ENCODE results near the gene FOXP1.

Gene FOXP1

DNA sequence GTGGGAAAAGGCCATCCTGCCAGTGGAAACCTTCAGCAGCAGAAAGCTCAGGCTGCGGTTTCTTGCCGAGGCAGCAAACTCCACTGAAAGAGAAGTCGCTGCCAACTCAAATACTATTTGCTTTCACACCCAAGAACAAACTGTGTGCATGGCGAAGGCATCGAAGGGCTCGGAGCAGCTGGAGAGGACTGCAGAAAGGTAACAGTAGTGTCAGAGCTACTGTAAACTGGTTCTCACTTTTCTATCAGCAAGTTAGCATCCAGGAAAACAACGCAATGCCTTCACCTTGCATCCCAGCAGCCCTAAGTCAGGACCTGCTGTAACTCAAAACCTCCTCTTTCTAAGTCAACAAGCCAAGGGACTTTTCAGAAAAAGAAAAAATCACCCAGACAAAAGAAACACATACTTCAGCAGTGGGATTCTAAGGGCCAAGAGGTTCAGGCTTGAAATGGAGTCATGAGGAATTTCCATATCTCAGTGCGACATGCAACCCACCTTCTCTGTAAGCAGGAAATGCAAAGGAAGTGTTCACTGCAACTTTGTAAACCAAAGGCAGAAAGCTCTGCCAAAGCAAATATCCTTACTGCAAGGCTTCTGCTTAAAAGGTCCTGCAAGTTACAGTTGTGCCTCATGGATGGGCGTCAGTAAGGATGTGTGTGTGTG lies 193.5 kb downstream of the FOXP1 start:
- no peak for TF ChIP-seq EZH2 (IDR thresholded peaks at IDR 0.05; ENCODE audit: borderline replicate concordance, low read length)
- TF ChIP-seq, protein P1, sequence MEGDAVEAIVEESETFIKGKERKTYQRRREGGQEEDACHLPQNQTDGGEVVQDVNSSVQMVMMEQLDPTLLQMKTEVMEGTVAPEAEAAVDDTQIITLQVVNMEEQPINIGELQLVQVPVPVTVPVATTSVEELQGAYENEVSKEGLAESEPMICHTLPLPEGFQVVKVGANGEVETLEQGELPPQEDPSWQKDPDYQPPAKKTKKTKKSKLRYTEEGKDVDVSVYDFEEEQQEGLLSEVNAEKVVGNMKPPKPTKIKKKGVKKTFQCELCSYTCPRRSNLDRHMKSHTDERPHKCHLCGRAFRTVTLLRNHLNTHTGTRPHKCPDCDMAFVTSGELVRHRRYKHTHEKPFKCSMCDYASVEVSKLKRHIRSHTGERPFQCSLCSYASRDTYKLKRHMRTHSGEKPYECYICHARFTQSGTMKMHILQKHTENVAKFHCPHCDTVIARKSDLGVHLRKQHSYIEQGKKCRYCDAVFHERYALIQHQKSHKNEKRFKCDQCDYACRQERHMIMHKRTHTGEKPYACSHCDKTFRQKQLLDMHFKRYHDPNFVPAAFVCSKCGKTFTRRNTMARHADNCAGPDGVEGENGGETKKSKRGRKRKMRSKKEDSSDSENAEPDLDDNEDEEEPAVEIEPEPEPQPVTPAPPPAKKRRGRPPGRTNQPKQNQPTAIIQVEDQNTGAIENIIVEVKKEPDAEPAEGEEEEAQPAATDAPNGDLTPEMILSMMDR (IDR thresholded peaks at IDR 0.05; ENCODE audit: low read length), result no peak
- Histone ChIP-seq H3K4me3 (ENCODE audit: low read depth, low read length, poor library complexity, severe bottlenecking) (peak overlapping the region; percentile 44), H3K36me3 (ENCODE audit: insufficient read depth, low read length) (no peaks in the 10 kb centered on the region), H3K27ac (ENCODE audit: low read depth, low read length, poor library complexity, severe bottlenecking) (peak overlapping the region; percentile 92), H3K9me3 (ENCODE audit: low read length) (no peaks in the 10 kb centered on the region), H3K4me1 (ENCODE audit: insufficient read depth, low read length, severe bottlenecking) (peaks cover 72% of the 10 kb centered on the region), H4K20me1 (ENCODE audit: insufficient read depth, low read length) (no peaks in the 10 kb centered on the region), H3K79me2 (ENCODE audit: insufficient read depth, low read length) (peaks cover 58% of the 10 kb centered on the region), H2AFZ (ENCODE audit: low read length) (no peak overlapping the region), H3F3A (ENCODE audit: insufficient read depth, low read length) (no peaks in the 10 kb centered on the region), H3K27me3 (ENCODE audit: insufficient read depth, low read length) (no peaks in the 10 kb centered on the region), H3K9me2 (ENCODE audit: low read depth, low read length) (no peaks in the 10 kb centered on the region), H3K4me2 (ENCODE audit: low read length) (peak overlapping the region; percentile 67), H3K9ac (ENCODE audit: low read length) (peak overlapping the region; percentile 41; the same call in 1 of the 2 replicates)

DNA sequence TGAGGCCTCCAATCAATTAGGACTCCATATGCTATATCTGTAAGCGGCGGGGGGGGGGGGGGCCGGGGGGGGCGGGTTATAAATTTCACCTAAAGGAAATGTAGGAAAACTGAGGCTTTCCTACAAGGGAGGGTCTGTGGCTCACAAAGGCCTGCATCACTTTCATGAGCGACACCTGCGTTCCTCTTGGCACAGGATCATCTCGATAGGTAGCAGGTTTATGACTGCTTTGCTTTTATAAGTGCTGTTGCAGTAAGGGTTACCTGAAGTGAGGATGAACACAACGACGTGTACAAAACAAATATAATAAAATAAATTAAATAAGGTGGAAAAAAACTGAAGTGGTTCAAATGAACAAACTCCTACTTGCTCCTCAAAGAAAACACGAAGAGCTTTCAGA lies 194.3 kb downstream of the FOXP1 start:
- Histone ChIP-seq H3K4me3 (ENCODE audit: low read depth, low read length, poor library complexity, severe bottlenecking) (peak overlapping the region; percentile 44), H3K4me1 (ENCODE audit: insufficient read depth, low read length, severe bottlenecking) (peaks cover 76% of the 10 kb centered on the region), H3F3A (ENCODE audit: insufficient read depth, low read length) (no peaks in the 10 kb centered on the region), H3K9ac (ENCODE audit: low read length) (no peak overlapping the region), H3K4me2 (ENCODE audit: low read length) (peak overlapping the region; percentile 67), H3K27ac (ENCODE audit: low read depth, low read length, poor library complexity, severe bottlenecking) (peak overlapping the region; percentile 92), H3K36me3 (ENCODE audit: insufficient read depth, low read length) (no peaks in the 10 kb centered on the region), H3K27me3 (ENCODE audit: insufficient read depth, low read length) (no peaks in the 10 kb centered on the region), H3K9me3 (ENCODE audit: low read length) (no peaks in the 10 kb centered on the region), H4K20me1 (ENCODE audit: insufficient read depth, low read length) (no peaks in the 10 kb centered on the region), H2AFZ (ENCODE audit: low read length) (no peak overlapping the region), H3K9me2 (ENCODE audit: low read depth, low read length) (no peaks in the 10 kb centered on the region), H3K79me2 (ENCODE audit: insufficient read depth, low read length) (peaks cover 64% of the 10 kb centered on the region)
- TF ChIP-seq, protein P1 (IDR thresholded peaks at IDR 0.05; ENCODE audit: low read length), result no peak
- no peak for TF ChIP-seq EZH2 (IDR thresholded peaks at IDR 0.05; ENCODE audit: borderline replicate concordance, low read length)

DNA sequence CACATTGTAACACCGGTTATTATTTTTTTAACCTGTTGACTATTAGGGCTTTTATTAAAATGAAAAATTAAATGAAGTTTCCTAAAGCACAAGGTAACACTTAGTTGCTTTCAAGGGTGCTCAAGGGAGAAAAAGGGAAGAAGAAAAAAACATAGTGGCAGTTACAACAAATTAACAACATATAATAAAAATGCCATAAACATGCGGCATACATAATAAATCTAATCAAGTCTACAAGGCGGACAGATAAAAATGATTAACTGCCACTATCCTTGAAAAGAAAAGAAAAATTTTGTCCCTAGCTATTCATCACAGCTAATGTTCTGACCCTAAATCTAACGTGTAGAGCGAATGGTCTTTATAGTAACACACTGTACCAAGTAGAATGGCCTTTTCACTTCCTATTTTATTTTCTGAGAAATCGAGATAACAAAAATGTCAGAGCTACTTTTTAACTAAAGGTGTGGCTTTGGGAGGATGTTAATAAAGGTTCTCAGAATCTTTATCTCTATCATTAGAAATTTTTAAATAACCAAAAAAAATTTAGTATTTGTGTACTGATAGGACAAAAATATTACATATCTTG lies 194.9 kb downstream of the FOXP1 start:
- Histone ChIP-seq H2AFZ (ENCODE audit: low read length) (no peak overlapping the region), H4K20me1 (ENCODE audit: insufficient read depth, low read length) (no peaks in the 10 kb centered on the region), H3K27me3 (ENCODE audit: insufficient read depth, low read length) (no peaks in the 10 kb centered on the region), H3K9me3 (ENCODE audit: low read length) (no peaks in the 10 kb centered on the region), H3K4me3 (ENCODE audit: low read depth, low read length, poor library complexity, severe bottlenecking) (no peak overlapping the region), H3K27ac (ENCODE audit: low read depth, low read length, poor library complexity, severe bottlenecking) (peak overlapping the region; percentile 50), H3K4me1 (ENCODE audit: insufficient read depth, low read length, severe bottlenecking) (peaks cover 75% of the 10 kb centered on the region), H3K9me2 (ENCODE audit: low read depth, low read length) (no peaks in the 10 kb centered on the region), H3K4me2 (ENCODE audit: low read length) (peak overlapping the region; percentile 52), H3K79me2 (ENCODE audit: insufficient read depth, low read length) (peaks cover 60% of the 10 kb centered on the region), H3K36me3 (ENCODE audit: insufficient read depth, low read length) (no peaks in the 10 kb centered on the region), H3F3A (ENCODE audit: insufficient read depth, low read length) (no peaks in the 10 kb centered on the region), H3K9ac (ENCODE audit: low read length) (no peak overlapping the region)
- no peak for TF ChIP-seq EZH2 (IDR thresholded peaks at IDR 0.05; ENCODE audit: borderline replicate concordance, low read length)
- TF ChIP-seq, protein P1 (IDR thresholded peaks at IDR 0.05; ENCODE audit: low read length), result no peak
